Endothelial cell of umbilical vein (primary cell): ENCODE results near the gene EXT2. TPM values are rescaled to one million over a fixed set of nuclear protein-coding genes. Genes with fewer than 3 reads are reported as not detected.

ENCODE experiments used
- BruUV-seq: library from RNA; stranded (reverse); fragments of 400-500 nt; replicated peaks from 2 replicates; lab custom pipeline; 2021; lab: Mats Ljungman, UMichigan
- CTCF ChIA-PET: fragments of 300-600, 350-600 bp; sonication (Branson Sonifier 250); formaldehyde crosslinking; loops from one replicate; lab custom pipeline; 2021; ENCODE audit warnings: antibody characterized with exemption, inconsistent platforms; lab: Charles Lee
- POLR2A ChIA-PET: fragments of 300-600, 350-600 bp; sonication (Branson Sonifier 250); formaldehyde crosslinking; loops from one replicate; lab custom pipeline; 2021; ENCODE audit warnings: antibody characterized with exemption, inconsistent platforms; lab: Charles Lee
- DNase-seq: peaks from one replicate; pipeline ENCODE4 v3.0.0-alpha.2; 2011; ENCODE audit warnings: low read depth, low spot score
- FAIRE-seq: peaks from 2 replicates; lab custom pipeline; 2011; peaks lifted over from hg19 to GRCh38; lab: Jason Lieb, UNC
- H2AFZ ChIP-seq: 2 replicates; pipeline ENCODE4 v1.6.0; 2012; ENCODE audit warnings: low read depth, low read length, control low read depth, inconsistent platforms
- H3K27ac ChIP-seq: 2 replicates; pipeline ENCODE4 v1.5.1; 2011; ENCODE audit warnings: low read depth, mild to moderate bottlenecking, control low read depth, low read length, moderate library complexity; ENCODE audit not compliant: insufficient read depth
- H3K27me3 ChIP-seq, 2 experiments: 2 replicates each; pipeline versions ENCODE4 v1.6.0 to v1.6.1; 2011; ENCODE audit warnings: low read length in 2 of 2, mixed read lengths in 1 of 2; ENCODE audit not compliant: control insufficient read depth in 2 of 2, insufficient read depth in 2 of 2
- H3K36me3 ChIP-seq, 2 experiments: 2 replicates in 1 of 2; 3 replicates in 1 of 2; pipeline ENCODE4 v1.5.1; 2011; ENCODE audit warnings: low read length in 2 of 2, mild to moderate bottlenecking in 1 of 2, moderate library complexity in 1 of 2; ENCODE audit not compliant: control insufficient read depth in 2 of 2, insufficient read depth in 2 of 2; ENCODE audit errors: extremely low read depth in 1 of 2
- H3K4me1 ChIP-seq: 3 replicates; pipeline ENCODE4 v1.5.1; 2011; ENCODE audit warnings: mild to moderate bottlenecking, low read length; ENCODE audit not compliant: control insufficient read depth, insufficient read depth; ENCODE audit errors: extremely low read depth
- H3K4me2 ChIP-seq: 2 replicates; pipeline ENCODE4 v1.6.1; 2011; ENCODE audit warnings: low read length, control low read depth, mixed read lengths; ENCODE audit not compliant: insufficient read depth
- H3K4me3 ChIP-seq, 3 experiments: fragments of 200-600 bp in 1 of 3; sonication (generic), shearing (Covaris generic) in 1 of 3; replicated peaks in 1 of 3; 2 replicates each; pipeline ENCODE4 v1.5.1; 2011 to 2016; ENCODE audit warnings: control low read depth in 3 of 3, low read length in 3 of 3, mild to moderate bottlenecking in 2 of 3, inconsistent platforms in 1 of 3, low read depth in 1 of 3, moderate library complexity in 1 of 3; ENCODE audit not compliant: insufficient read depth in 1 of 3
- H3K79me2 ChIP-seq: 2 replicates; pipeline ENCODE4 v1.6.0; 2012; ENCODE audit warnings: low read length, inconsistent platforms; ENCODE audit not compliant: control insufficient read depth, insufficient read depth
- H3K9ac ChIP-seq: replicated peaks from 2 replicates; pipeline ENCODE3; 2011; ENCODE audit warnings: low read length, control low read depth; ENCODE audit not compliant: insufficient read depth; ENCODE audit errors: extremely low read depth
- H3K9me1 ChIP-seq: replicated peaks from 3 replicates; pipeline ENCODE4 v1.6.0; 2011; ENCODE audit warnings: mild to moderate bottlenecking, low read length; ENCODE audit not compliant: control insufficient read depth, insufficient read depth; ENCODE audit errors: extremely low read depth
- H3K9me3 ChIP-seq: replicated peaks from 2 replicates; pipeline ENCODE4 v1.5.1; 2012; ENCODE audit warnings: low read length, inconsistent platforms; ENCODE audit not compliant: control insufficient read depth, insufficient read depth
- H4K20me1 ChIP-seq: replicated peaks from 2 replicates; pipeline ENCODE3; 2011; ENCODE audit warnings: mild to moderate bottlenecking, low read length; ENCODE audit not compliant: control insufficient read depth, insufficient read depth; ENCODE audit errors: extremely low read depth
- CTCF ChIP-seq, 2 donors: IDR thresholded peaks; 1 replicate in 1 of 2; 2 replicates in 1 of 2; pipeline ENCODE4 v1.5.1; 2011; ENCODE audit warnings: low read length in 2 of 2, mild to moderate bottlenecking in 2 of 2, moderate library complexity in 2 of 2, control low read depth in 1 of 2, inconsistent platforms in 1 of 2, low read depth in 1 of 2; ENCODE audit not compliant: insufficient read depth in 1 of 2; ENCODE audit errors: extremely low read depth in 1 of 2
- EZH2 ChIP-seq: IDR thresholded peaks from 2 replicates; pipeline ENCODE4 v1.6.1; 2012; ENCODE audit warnings: borderline replicate concordance, low read depth, mild to moderate bottlenecking, moderate library complexity, low read length, inconsistent platforms; ENCODE audit not compliant: severe bottlenecking
- FOS ChIP-seq: IDR thresholded peaks from 2 replicates; pipeline ENCODE4 v1.6.1; 2011; ENCODE audit warnings: mild to moderate bottlenecking, low read length, moderate library complexity, borderline replicate concordance; ENCODE audit not compliant: insufficient read depth
- GATA2 ChIP-seq: IDR thresholded peaks from 2 replicates; pipeline ENCODE4 v1.7.0; 2011; ENCODE audit warnings: low read depth, mild to moderate bottlenecking, moderate library complexity, mixed read lengths, low read length; ENCODE audit not compliant: insufficient read length, insufficient read depth
- JUN ChIP-seq: IDR thresholded peaks from 2 replicates; pipeline ENCODE4 v1.6.1; 2011; ENCODE audit warnings: borderline replicate concordance, low read depth; ENCODE audit not compliant: insufficient read length, insufficient read depth
- MAX ChIP-seq: IDR thresholded peaks from 2 replicates; pipeline ENCODE4 v1.6.1; 2011; ENCODE audit not compliant: insufficient read depth, insufficient read length
- MYC ChIP-seq: IDR thresholded peaks from one replicate; pipeline ENCODE4 v1.6.1; 2011; ENCODE audit warnings: mild to moderate bottlenecking, low read depth, low read length
- POLR2A ChIP-seq: IDR thresholded peaks from 2 replicates; pipeline ENCODE4 v1.6.1; 2012; ENCODE audit warnings: low read depth, mild to moderate bottlenecking, control low read depth, low read length
- POLR2AphosphoS5 ChIP-seq: IDR thresholded peaks from 2 replicates; pipeline ENCODE4 v1.6.1; 2012; ENCODE audit warnings: low read depth, mild to moderate bottlenecking, control low read depth, low read length, moderate library complexity; ENCODE audit not compliant: insufficient read depth
- dilution Hi-C: fragments of 300-500 bp; cut with MboI; formaldehyde crosslinking; loops from one replicate; pipeline ENCODE4 v1.15.0; 2019; ENCODE audit warnings: low sequenced_read_pairs; ENCODE audit not compliant: extremely low pct_ligation_motif_present
- intact Hi-C: fragments of 100-400 bp; cut with micrococcal nuclease; formaldehyde crosslinking; loops from one replicate; pipeline ENCODE4 v1.10.0; 2022
- polyA plus RNA-seq, 4 experiments: library from polyadenylated mRNA; depleted of rRNA in 3 of 4; stranded (reverse) in 3 of 4; unstranded in 1 of 4; fragments of >200 nt; gene quantifications; 2 replicates each; pipeline versions ENCODE4 v1.2.1 to v1.2.3, GENCODE V29; 2011 to 2012; ENCODE audit warnings: missing spikeins in 1 of 4
- total RNA-seq: library from RNA; stranded (reverse); gene quantifications from 2 replicates; pipeline ENCODE4 v1.2.3, GENCODE V29; 2021

Gene EXT2
- total and polyA plus RNA-seq, 2 donors (not counting 3 experiments of a cell fraction or from before 2014, with no cell fraction given) = 50.9 to 60.3 TPM

- ChIA-PET POLR2A (no interaction called here), CTCF (no interaction called here)
- Histone ChIP-seq H3K9me3 (no peaks in the 10 kb centered on the region), H3K9me1 (no peaks in the 10 kb centered on the region), H3K27me3 (no peaks in the 10 kb centered on the region), H2AFZ (no peak overlapping the region), H3K4me2 (no peak overlapping the region), H3K79me2 (no peaks in the 10 kb centered on the region), H3K4me3 (no peak overlapping the region), H3K9ac (no peak overlapping the region), H3K36me3 (no peaks in the 10 kb centered on the region), H3K27ac (no peak overlapping the region), H3K4me1 (no peaks in the 10 kb centered on the region), H4K20me1 (no peaks in the 10 kb centered on the region)
- no peak for DNase-seq
- no peak for FAIRE-seq
- no peak for TF ChIP-seq POLR2A
- TF ChIP-seq FOS = no peak
- no peak for TF ChIP-seq MAX
- TF ChIP-seq CTCF (IDR thresholded peaks at IDR 0.05; ENCODE audit: extremely low read depth in 1 of 2, insufficient read depth in 1 of 2, low read depth in 1 of 2, low read length in 2 of 2) = no peak
- TF ChIP-seq MYC = no peak
- TF ChIP-seq JUN = no peak
- TF ChIP-seq GATA2 = no peak
- no peak for TF ChIP-seq POLR2AphosphoS5
- no peak for TF ChIP-seq EZH2
- no TSS peak for BruUV-seq
- dilution Hi-C loops = no loop called here
- intact Hi-C loops = no loop called here
Observed at GRCh38 chr11:44226945-44227344, 131.5 kb downstream of the EXT2 start.
